T follicular helper cell (primary cell): ENCODE measurements around the gene KCNJ5.

Source experiments
- DNase-seq: peaks from one replicate; pipeline ENCODE4 v3.0.0-alpha.2; 2020; ENCODE audit warnings: low read depth

Gene KCNJ5

DNA sequence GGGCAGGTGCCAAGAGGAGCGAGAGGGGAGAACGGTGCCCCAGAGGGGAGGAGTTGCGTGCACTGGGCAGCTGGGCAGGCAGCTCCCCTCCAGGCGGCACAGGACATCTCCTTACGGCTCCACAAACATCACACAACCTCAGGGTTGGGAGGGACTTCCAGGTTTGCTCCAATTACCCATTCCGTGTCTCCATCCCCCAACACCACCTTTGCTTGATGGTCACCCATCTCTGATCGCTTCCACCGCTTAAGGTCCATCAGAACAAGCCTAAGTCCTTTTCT, 66.0 kb downstream of the KCNJ5 start:
- no peak for DNase-seq

DNA sequence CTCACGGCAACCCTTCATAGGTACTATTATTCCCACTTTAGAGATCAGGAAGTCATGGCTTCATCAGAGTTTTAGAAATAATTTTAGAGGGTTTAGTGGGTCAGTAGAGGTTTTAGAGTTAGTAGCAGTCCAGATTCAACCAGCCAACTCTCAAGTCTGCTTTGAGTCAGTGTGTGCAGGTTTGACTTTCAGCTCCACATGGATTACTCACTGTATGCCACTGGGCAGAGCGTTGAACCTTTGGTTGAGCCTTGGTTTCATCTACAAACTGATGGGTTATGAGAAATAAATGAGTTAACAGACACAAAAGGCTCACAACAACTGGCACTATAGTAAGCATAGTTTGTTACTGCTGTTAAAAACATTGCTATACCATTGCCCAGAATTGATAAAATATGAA, 70.5 kb downstream of the KCNJ5 start:
- no peak for DNase-seq

DNA sequence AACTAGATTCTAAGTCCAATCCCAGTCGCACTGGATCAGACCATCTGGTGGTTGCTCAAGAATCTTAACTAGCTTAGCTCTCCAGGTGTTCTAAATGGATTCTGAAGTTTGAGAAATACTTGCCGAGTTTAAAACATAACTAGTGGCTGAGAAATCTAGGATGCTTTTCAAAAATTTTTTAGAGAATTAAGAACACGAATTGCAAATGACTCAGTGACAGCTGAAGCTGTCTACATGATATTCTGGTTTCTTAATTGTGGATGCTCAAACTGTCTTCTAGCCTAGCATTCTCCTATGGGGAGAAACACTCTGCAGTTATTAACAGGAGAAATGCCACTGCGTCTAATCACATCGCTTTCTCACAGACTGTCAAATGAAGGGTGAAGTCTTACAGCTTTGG, 71.7 kb downstream of the KCNJ5 start:
- DNase-seq = no peak

DNA sequence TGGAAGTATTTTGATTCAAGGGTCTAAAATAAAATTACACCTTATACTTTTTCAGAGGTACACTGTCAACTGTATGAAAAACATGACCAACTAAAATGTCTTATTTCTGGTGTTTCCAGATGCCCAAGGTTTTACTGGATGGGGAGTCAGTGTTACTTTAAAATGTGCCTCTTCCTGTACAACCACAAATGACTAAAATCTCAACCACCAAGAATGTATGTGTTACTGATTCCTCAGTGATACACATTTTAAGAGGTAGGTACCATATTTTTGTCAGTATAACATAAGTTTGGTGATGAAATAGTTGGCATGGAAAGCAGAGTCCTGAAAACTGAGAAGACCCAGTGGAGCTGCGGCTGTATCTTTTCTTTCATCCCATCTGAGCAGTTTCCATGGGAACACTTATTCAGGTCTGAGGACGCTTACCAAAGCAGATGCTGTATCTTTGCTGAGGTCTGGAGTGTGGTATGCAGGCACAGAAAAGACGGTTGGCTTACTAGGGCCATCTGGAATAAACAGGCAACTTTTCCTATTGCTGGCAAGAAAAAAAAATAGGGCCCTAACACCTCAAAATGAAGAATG, 72.7 kb downstream of the KCNJ5 start:
- DNase-seq = no peak

DNA sequence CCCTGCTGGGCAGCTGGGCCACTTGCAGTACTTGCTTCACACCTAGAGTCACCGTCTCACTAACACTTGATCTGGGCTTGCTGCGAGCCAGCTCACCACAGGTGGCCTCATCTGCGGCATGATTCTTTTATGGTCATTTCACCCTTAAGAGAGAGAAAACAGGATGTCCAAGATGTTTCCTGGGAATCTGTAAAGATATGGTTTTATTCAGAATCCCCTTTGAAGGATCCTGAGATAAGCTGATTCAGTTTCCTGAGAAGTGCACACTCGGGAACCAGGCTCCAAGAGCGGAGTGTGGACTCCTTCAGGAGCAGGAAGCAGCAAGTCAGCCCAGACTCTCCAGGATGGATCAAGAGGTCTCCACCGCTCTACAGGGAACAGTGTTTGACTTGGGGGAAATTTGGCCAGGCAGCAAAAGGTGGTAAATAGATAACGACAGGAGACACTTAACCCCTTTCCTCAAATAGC, 73.3 kb downstream of the KCNJ5 start:
- no peak for DNase-seq

DNA sequence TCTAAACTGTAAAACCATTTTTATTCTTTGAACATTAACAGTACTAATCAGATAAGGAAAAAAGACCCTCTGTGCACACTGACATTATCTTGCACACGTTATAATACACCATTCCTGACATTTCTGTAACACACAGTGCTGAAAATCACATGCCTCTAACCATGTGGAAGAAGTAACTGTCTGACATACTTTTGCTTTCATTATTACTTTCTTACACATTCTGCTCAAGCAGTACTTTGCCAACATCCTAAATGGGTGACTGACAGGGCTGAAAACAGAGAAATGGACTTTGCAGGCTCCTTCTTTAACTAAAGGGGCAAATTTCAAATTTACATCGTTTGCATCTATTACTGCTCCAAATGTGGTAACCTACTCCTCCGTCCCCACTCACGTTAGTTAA, 74.3 kb downstream of the KCNJ5 start:
- DNase-seq = no peak

DNA sequence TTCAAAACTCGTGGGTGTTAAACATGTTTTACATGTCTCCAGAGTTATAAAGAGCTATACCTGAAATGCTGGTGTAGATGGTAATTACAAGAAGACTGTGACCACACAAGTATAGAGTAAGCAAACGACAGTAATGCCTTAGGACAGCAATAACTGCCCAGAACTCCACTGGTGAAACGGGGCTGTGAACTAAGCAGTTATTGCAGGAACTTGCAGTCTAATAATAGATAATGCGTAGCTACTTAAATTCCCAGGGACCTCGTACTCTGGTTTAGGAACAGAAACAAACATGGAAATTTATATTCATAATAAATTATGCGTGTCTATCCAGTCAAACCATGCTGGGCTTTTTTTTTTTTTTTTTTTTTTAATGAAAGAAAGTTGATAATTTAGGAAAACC, 76.4 kb downstream of the KCNJ5 start:
- DNase-seq = no peak

DNA sequence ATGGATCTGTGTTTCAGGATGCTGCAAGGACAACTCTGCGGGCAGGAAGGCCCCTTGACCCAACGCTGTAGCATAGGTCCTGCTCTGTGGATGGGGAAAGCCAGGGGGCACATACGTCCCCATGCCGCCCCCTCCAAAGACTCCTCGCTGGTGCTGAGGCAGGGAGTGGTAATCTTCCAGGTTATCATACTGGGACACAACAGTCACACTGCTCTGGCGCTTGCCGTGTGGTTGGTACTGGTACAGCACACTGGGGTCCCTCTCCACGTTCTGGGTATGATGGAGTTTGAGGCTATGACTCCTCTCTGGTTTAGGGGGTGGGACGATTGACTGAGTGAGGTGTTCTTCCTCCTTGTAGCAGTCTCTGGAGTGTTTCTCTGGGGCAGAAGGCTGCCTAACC, 77.8 kb downstream of the KCNJ5 start:
- no peak for DNase-seq
